LHCN-M2 (cell line): ENCODE measurements around the gene OR9G1. TPM values are rescaled to one million over a fixed set of nuclear protein-coding genes. Genes with fewer than 3 reads are reported as not detected.

Experiments used
- total RNA-seq: library from RNA; depleted of rRNA; stranded (reverse); fragments of >200 nt; gene quantifications from 2 replicates; pipeline ENCODE4 v1.2.3, GENCODE V29; 2014; rRNA removed

OR9G1 gene
- total RNA-seq, 1 experiment from 2014 or later = not detected

Other genes with a start within 250 kb of the OR9G1 start
- not detected in 2 replicates for gene OR5M3, start 225.7 kb upstream of the OR9G1 start, total RNA-seq
- gene OR5M8, start 207.7 kb upstream of the OR9G1 start, total RNA-seq = not detected in 2 replicates
- gene OR5M11, start 155.8 kb upstream of the OR9G1 start, total RNA-seq = not detected in 2 replicates
- not detected in 2 replicates for gene OR5M10, start 121.4 kb upstream of the OR9G1 start, total RNA-seq
- gene OR5M1, start 84.2 kb upstream of the OR9G1 start, total RNA-seq = not detected in 2 replicates
- not detected in 2 replicates for gene OR5AP2, start 56.7 kb upstream of the OR9G1 start, total RNA-seq
- gene OR5AR1, start 35.4 kb upstream of the OR9G1 start, total RNA-seq = not detected in 2 replicates
- not detected in 2 replicates for gene OR9G4, start 49.6 kb downstream of the OR9G1 start, total RNA-seq